ENCODE results near the gene RNMT. TPM values are rescaled to one million over a fixed set of nuclear protein-coding genes. Genes with fewer than 3 reads are reported as not detected.

Gene RNMT
- total RNA-seq, 1 experiment from 2014 or later = 58.2 TPM

GRCh38 chr18:13804305-13804704 is 77.8 kb downstream of the RNMT start (continued):
- TF ChIP-seq ZNF512 (CRISPR knock-in tag; IDR thresholded peaks at IDR 0.05; ENCODE audit: borderline replicate concordance) (no peak), ZNF232 (CRISPR knock-in tag; IDR thresholded peaks at IDR 0.05) (no peak), NFATC4 (CRISPR knock-in tag; IDR thresholded peaks at IDR 0.05) (no peak), MXD4 (CRISPR knock-in tag; IDR thresholded peaks at IDR 0.05; ENCODE audit: borderline replicate concordance) (no peak), ZNF281 (CRISPR knock-in tag; IDR thresholded peaks at IDR 0.05) (no peak), TEAD1 (CRISPR knock-in tag; IDR thresholded peaks at IDR 0.05) (no peak)

GRCh38 chr18:13808294-13809042 is 82.0 kb downstream of the RNMT start:
- ChIA-PET CTCF (interaction anchor here (0.9 to 1.1 kb wide), 2 partner anchors 251 to 278 kb away, joined by 3 read pairs; no protein-coding TSS in a partner anchor), POLR2A (no interaction called here)
- H3K4me3 Mint-ChIP-seq = peak overlapping the region; percentile 17
- TF ChIP-seq ZNF423 (CRISPR knock-in tag; IDR thresholded peaks at IDR 0.05) (peak; percentile 86; the same call in 1 of the 2 replicates), TEAD1 (CRISPR knock-in tag; IDR thresholded peaks at IDR 0.05) (peak; percentile 45; the same call in 1 of the 2 replicates), CBFB (CRISPR knock-in tag; IDR thresholded peaks at IDR 0.05; ENCODE audit: low read depth) (0 out of 2 replicates have a peak, but pooled peaks have one; percentile 29), PRDM15 (CRISPR knock-in tag; IDR thresholded peaks at IDR 0.05) (no peak), ATF1 (CRISPR knock-in tag; IDR thresholded peaks at IDR 0.05) (no peak)
- ATAC-seq (peak; percentile 20), DNase-seq (ENCODE audit: low spot score) (no peak)
- no peaks in the 10 kb centered on the region; the same call in 1 of the 2 replicates for H3K36me3 Mint-ChIP-seq
- H3K27ac Mint-ChIP-seq = peak overlapping the region; percentile 96
- peaks cover 6% of the 10 kb centered on the region for H3K9me3 Mint-ChIP-seq
- H3K4me1 Mint-ChIP-seq = peaks cover 81% of the 10 kb centered on the region
- no peaks in the 10 kb centered on the region; the same call in 1 of the 2 replicates for H3K27me3 Mint-ChIP-seq (ENCODE audit: low read depth)

GRCh38 chr18:13809043-13809430 is 82.6 kb downstream of the RNMT start:
- TF ChIP-seq CBFB (CRISPR knock-in tag; IDR thresholded peaks at IDR 0.05; ENCODE audit: low read depth) (0 out of 2 replicates have a peak, but pooled peaks have one; percentile 4), USF2 (CRISPR knock-in tag; IDR thresholded peaks at IDR 0.05) (no peak)
- H3K9me3 Mint-ChIP-seq = peaks cover 6% of the 10 kb centered on the region
- POLR2A ChIA-PET = no interaction called here
- no peak for DNase-seq (ENCODE audit: low spot score)
- peaks cover 81% of the 10 kb centered on the region for H3K4me1 Mint-ChIP-seq
- H3K27me3 Mint-ChIP-seq (ENCODE audit: low read depth) = no peaks in the 10 kb centered on the region
- peak overlapping the region; percentile 17 for H3K4me3 Mint-ChIP-seq
- ATAC-seq = no peak
- no peaks in the 10 kb centered on the region; the same call in 1 of the 2 replicates for H3K36me3 Mint-ChIP-seq
- CTCF ChIA-PET = no interaction called here
- H3K27ac Mint-ChIP-seq = peak overlapping the region; percentile 96

Data from WTC11 (cell line).